ENCODE measurements around the gene FNIP2. TPM values are rescaled to one million over a fixed set of nuclear protein-coding genes. Genes with fewer than 3 reads are reported as not detected.
"Not testable (repeated sequence)": the region's sequence is repeated elsewhere in the genome, so short reads cannot be mapped to it uniquely, and the experiment has no call there.

FNIP2 gene
- total and polyA plus RNA-seq, 10 donors: 2.4 to 59.1 (median 36.7) TPM

DNA sequence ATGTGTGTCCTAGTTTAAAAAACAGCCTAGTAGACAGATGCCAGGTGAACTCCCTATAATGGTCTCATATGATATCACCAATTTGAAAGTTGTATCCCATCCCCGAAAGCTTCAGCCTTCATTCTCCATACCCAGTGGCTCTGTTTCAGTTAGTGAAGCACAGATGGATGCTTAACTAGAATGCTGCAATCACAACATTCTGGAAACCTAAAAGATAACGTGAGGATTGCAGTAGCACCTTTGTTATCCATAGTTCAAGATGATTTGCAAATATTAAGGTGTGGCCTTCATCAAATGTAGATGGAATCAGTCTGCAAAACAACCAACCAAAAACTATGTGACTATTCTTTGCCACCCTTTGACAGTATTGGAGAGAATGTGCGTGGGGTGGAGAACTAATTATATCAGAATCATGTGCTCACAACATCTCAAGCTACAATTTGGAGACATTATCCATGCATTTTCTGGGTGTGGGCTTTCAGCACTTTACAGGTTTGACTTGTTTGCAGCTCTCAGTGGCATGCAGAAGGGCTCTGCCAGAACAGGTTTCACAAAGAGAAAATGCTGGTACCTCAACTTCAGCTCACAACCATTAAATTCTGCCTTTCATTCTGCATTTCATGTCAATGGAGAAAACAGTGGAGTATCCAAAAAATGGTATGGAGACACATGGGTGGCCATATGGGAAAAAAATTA is 27.4 kb upstream of the FNIP2 start:
- Histone ChIP-seq H3K4me3 (no peak overlapping the region), H3K36me3 (no peaks in the 10 kb centered on the region), H3K27me3 (replicated peaks in 1 of 7) (no peaks in the 10 kb centered on the region), H3K9me3 (no peaks in the 10 kb centered on the region), H3K27ac (no peak overlapping the region), H3K4me1 (no peaks in the 10 kb centered on the region)
- intact Hi-C loops (cut with DNase I; ENCODE audit: low total_unique reads): no loop called here
- TF ChIP-seq, protein P1, sequence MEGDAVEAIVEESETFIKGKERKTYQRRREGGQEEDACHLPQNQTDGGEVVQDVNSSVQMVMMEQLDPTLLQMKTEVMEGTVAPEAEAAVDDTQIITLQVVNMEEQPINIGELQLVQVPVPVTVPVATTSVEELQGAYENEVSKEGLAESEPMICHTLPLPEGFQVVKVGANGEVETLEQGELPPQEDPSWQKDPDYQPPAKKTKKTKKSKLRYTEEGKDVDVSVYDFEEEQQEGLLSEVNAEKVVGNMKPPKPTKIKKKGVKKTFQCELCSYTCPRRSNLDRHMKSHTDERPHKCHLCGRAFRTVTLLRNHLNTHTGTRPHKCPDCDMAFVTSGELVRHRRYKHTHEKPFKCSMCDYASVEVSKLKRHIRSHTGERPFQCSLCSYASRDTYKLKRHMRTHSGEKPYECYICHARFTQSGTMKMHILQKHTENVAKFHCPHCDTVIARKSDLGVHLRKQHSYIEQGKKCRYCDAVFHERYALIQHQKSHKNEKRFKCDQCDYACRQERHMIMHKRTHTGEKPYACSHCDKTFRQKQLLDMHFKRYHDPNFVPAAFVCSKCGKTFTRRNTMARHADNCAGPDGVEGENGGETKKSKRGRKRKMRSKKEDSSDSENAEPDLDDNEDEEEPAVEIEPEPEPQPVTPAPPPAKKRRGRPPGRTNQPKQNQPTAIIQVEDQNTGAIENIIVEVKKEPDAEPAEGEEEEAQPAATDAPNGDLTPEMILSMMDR (IDR thresholded peaks at IDR 0.05 in 8 of 11, conservative IDR thresholded peaks at IDR 0.05 in 3 of 11): no peak
- no peak for TF ChIP-seq POLR2AphosphoS5 (IDR thresholded peaks at IDR 0.05)
- no peak for TF ChIP-seq POLR2A (IDR thresholded peaks at IDR 0.05)
- 87 to 94% (median 90%) methylated on average over 3 of the region's 3 CpGs for WGBS, 5 donors
- no peak for DNase-seq

DNA sequence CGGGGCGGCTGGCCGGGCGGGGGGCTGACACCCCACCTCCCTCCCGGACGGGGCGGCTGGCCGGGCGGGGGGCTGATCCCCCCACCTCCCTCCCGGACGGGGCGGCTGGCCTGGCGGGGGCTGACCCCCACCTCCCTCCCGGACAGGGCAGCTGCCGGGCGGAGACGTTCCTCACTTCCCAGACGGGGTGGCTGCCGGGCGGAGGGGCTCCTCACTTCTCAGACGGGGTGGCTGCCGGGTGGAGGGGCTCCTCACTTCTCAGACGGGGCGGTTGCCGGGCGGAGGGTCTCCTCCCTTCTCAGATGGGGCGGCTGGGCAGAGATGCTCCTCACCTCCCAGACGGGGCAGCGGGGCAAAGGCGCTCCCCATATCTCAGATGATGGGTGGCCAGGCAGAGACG is 22.3 kb upstream of the FNIP2 start:
- not testable (repeated sequence) for H3K9me3 ChIP-seq, H3K27ac ChIP-seq

DNA sequence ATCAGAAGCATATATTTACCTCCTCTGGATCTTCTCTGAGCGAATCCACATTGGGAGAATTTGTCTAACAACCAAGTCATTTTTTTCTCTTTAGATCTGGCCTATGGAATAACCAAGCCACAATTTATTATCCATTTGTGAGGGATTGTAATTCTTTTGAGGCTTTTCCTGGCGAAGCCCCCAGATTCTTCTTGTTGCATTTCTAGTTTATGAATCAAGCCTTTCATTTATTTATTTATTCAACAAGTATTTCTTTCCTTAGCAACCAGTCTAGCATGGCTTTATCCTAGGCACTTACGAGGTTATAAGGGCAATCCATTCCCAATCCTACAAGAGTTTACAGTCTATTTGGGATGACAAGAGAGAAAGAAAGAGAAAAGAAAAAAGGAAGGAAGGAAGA is 18.4 kb upstream of the FNIP2 start:
- no peak for DNase-seq
- no peak overlapping the region for H3K4me3 ChIP-seq
- H3K9me3 ChIP-seq: peaks cover 0 to 9% (median 0%) of the 10 kb centered on the region in 8 donors
- no peak overlapping the region for H3K27ac ChIP-seq
- intact Hi-C loops (cut with DNase I; ENCODE audit: low total_unique reads): no loop called here
- H3K27me3 ChIP-seq (replicated peaks in 1 of 7): no peaks in the 10 kb centered on the region
- TF ChIP-seq, protein P1 (IDR thresholded peaks at IDR 0.05 in 8 of 11, conservative IDR thresholded peaks at IDR 0.05 in 3 of 11): no peak
- TF ChIP-seq POLR2A (IDR thresholded peaks at IDR 0.05): no peak
- no peak for TF ChIP-seq POLR2AphosphoS5 (IDR thresholded peaks at IDR 0.05)
- 86 to 94% (median 90%) methylated on average over 3 of the region's 3 CpGs for WGBS, 5 donors
- H3K36me3 ChIP-seq: no peaks in the 10 kb centered on the region
- H3K4me1 ChIP-seq: no peaks in the 10 kb centered on the region

More for the DNA sequence above, 22.3 kb upstream of the FNIP2 start:
- 95 to 100% (median 98%) methylated on average over 5 to 31 of the region's 31 CpGs for WGBS, 5 donors
- H3K4me1 ChIP-seq; intact Hi-C loops (cut with DNase I; ENCODE audit: low total_unique reads); H3K36me3 ChIP-seq; DNase-seq; H3K27me3 ChIP-seq (replicated peaks in 1 of 7); H3K4me3 ChIP-seq: not testable (repeated sequence)

- no peak for TF ChIP-seq POLR2AphosphoS5 (IDR thresholded peaks at IDR 0.05)
- TF ChIP-seq, protein P1 (IDR thresholded peaks at IDR 0.05 in 8 of 11, conservative IDR thresholded peaks at IDR 0.05 in 3 of 11): no peak
- no peak for TF ChIP-seq POLR2A (IDR thresholded peaks at IDR 0.05)
- Histone ChIP-seq H3K4me1 (no peaks in the 10 kb centered on the region), H3K4me3 (no peak overlapping the region), H3K9me3 (peaks cover 0 to 16% (median 2%) of the 10 kb centered on the region in 8 donors), H3K36me3 (no peaks in the 10 kb centered on the region), H3K27ac (no peak overlapping the region), H3K27me3 (replicated peaks in 1 of 7) (peaks cover 0 to 29% (median 0%) of the 10 kb centered on the region in 7 donors)
- DNase-seq: no peak
- 93 to 98% (median 95%) methylated on average over 5 of the region's 5 CpGs for WGBS, 5 donors
- intact Hi-C loops (cut with DNase I; ENCODE audit: low total_unique reads): no loop called here
These were observed 14.2 kb upstream of the FNIP2 start for GRCh38 chr4:158754385-158755180.

DNA sequence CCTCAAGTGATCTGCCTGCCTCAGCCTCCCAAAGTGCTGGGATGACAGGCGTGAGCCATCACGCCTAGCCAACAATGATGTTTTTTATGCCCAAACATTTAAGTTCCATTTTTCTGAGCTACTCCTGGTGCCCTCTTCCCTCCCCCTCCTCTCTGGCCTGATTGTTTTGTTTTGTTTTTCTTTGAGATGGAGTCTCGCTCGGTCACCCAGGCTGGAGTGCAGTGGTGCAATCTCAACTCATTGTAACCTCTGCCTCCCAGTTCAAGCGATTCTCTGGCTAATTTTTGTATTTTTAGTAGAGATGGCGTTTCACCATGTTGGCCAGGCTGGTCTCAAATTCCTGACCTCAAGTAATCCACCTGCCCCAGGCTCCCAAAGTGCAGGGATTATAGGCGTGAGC is 13.0 kb upstream of the FNIP2 start:
- H3K4me3 ChIP-seq; H3K4me1 ChIP-seq; H3K36me3 ChIP-seq; H3K27ac ChIP-seq; DNase-seq; intact Hi-C loops (cut with DNase I; ENCODE audit: low total_unique reads): not testable (repeated sequence)
- Histone ChIP-seq H3K9me3 (peaks cover 0 to 16% (median 2%) of the 10 kb centered on the region in 8 donors), H3K27me3 (replicated peaks in 1 of 7) (peaks cover 0 to 37% (median 0%) of the 10 kb centered on the region in 7 donors)
- 94 to 97% (median 94%) methylated on average over 7 of the region's 7 CpGs for WGBS, 5 donors
